HFFc6 (cell line): Measurements from ENCODE around the gene FAM9B. TPM values are rescaled to one million over a fixed set of nuclear protein-coding genes. Genes with fewer than 3 reads are reported as not detected.
"Not testable (repeated sequence)": the region's sequence is repeated elsewhere in the genome, so short reads cannot be mapped to it uniquely, and the experiment has no call there.

Experiments used
- DNase-seq: peaks from one replicate; pipeline ENCODE4 v3.0.0-alpha.2; 2018
- H3K27ac Mint-ChIP-seq: 2 replicates; pipeline ENCODE4 v1.8.0; 2020; ENCODE audit warnings: mild to moderate bottlenecking, mixed read lengths
- H3K27me3 Mint-ChIP-seq: 2 replicates; pipeline ENCODE4 v1.8.0; 2021; ENCODE audit warnings: mild to moderate bottlenecking, moderate library complexity, mixed read lengths; ENCODE audit not compliant: insufficient read depth
- H3K36me3 Mint-ChIP-seq: 2 replicates; pipeline ENCODE4 v1.8.0; 2021; ENCODE audit warnings: low read depth, mixed read lengths
- H3K4me1 Mint-ChIP-seq: 2 replicates; pipeline ENCODE4 v1.8.0; 2020; ENCODE audit warnings: low read depth, mixed read lengths
- H3K4me3 Mint-ChIP-seq: 2 replicates; pipeline ENCODE4 v1.8.0; 2020; ENCODE audit warnings: mild to moderate bottlenecking, moderate library complexity, mixed read lengths
- H3K9me3 Mint-ChIP-seq: 2 replicates; pipeline ENCODE4 v1.8.0; 2020; ENCODE audit warnings: mild to moderate bottlenecking, mixed read lengths
- total RNA-seq, 6 experiments: library from RNA; stranded (reverse); fragmentation: NEBNext Ultra II Directional; extraction: Animal tissue kit (Norgen Biotek cat#: 25700); gene quantifications; 2 replicates in 1 of 6; 3 replicates in 5 of 6; pipeline ENCODE4 v1.2.3, GENCODE V29; 2021
- TF ChIP-seq, protein P1 (sequence below): fragments of 200-600 bp; sonication (generic); IDR thresholded peaks from 2 replicates; pipeline ENCODE4 v1.5.0; 2021; ENCODE audit warnings: antibody characterized with exemption, mild to moderate bottlenecking

Gene FAM9B
- total RNA-seq, 6 experiments from 2014 or later = not detected

DNA sequence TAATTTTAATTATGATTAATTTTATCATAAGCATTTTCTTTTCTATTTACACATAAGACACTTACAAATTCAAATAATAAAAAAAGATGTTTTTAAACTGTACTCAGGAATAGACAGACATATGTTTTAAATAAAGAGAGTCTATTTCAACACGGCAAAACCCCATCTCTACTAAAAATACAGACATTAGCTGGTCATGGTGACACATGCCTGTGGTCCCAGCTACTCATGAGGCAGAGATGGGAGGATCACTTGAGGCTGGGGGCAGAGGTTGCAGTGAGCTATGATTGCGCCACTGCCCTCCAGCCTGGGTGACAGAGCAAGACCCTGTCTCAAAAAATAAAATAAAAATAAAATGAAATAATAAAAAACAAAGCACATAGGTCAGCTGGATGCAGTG lies 14.8 kb downstream of the FAM9B start:
- Mint-ChIP-seq H3K4me1 (no peaks in the 10 kb centered on the region), H3K9me3 (no peaks in the 10 kb centered on the region), H3K27ac (no peak overlapping the region), H3K36me3 (no peaks in the 10 kb centered on the region), H3K27me3 (no peaks in the 10 kb centered on the region), H3K4me3 (no peak overlapping the region)
- TF ChIP-seq, protein P1, sequence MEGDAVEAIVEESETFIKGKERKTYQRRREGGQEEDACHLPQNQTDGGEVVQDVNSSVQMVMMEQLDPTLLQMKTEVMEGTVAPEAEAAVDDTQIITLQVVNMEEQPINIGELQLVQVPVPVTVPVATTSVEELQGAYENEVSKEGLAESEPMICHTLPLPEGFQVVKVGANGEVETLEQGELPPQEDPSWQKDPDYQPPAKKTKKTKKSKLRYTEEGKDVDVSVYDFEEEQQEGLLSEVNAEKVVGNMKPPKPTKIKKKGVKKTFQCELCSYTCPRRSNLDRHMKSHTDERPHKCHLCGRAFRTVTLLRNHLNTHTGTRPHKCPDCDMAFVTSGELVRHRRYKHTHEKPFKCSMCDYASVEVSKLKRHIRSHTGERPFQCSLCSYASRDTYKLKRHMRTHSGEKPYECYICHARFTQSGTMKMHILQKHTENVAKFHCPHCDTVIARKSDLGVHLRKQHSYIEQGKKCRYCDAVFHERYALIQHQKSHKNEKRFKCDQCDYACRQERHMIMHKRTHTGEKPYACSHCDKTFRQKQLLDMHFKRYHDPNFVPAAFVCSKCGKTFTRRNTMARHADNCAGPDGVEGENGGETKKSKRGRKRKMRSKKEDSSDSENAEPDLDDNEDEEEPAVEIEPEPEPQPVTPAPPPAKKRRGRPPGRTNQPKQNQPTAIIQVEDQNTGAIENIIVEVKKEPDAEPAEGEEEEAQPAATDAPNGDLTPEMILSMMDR = no peak
- DNase-seq = no peak

DNA sequence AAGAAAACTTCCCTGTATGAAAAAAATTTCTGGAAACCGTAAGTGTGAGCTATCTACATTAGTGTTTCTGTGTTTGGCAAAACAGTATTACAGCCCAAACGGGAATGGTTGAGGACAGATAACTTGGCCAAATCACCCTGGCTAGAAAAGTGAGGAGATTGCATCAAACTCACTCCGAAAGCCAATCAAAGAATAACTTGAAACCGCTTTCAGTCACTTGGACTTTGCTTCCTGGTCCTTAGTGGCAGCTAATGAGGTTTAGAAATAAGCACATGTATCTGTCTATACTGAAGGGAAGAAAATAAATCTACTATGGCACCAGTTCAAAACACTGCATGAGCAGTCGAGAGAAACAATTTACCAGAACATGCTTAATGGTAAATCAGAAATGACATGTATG lies 15.6 kb downstream of the FAM9B start:
- not testable (repeated sequence) for H3K27ac Mint-ChIP-seq, H3K36me3 Mint-ChIP-seq, H3K4me3 Mint-ChIP-seq, DNase-seq, H3K4me1 Mint-ChIP-seq, H3K27me3 Mint-ChIP-seq, H3K9me3 Mint-ChIP-seq

DNA sequence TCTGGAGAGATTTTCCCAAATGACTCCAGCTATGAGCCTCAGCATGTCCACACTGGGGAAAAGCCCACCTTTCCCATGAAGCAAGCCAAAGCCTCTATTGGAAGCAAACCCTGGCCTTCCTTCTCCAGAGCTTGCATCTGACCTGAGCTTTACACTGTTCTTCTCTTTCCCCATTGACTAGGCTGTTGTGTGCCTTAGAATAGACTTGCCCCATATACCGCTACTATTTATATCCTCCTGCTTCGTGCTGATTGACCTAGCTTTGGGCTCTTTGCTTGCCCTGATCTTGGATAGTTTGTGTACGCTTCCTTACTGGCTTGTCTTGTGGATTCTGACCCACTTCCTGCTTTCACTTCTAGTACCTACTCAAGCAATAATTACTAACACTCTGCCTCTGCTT lies 30.9 kb downstream of the FAM9B start:
- H3K4me3 Mint-ChIP-seq = no peak overlapping the region
- H3K27me3 Mint-ChIP-seq = no peaks in the 10 kb centered on the region; the same call in 1 of the 2 replicates
- H3K27ac Mint-ChIP-seq = no peak overlapping the region
- H3K9me3 Mint-ChIP-seq = no peaks in the 10 kb centered on the region
- DNase-seq = no peak
- TF ChIP-seq, protein P1 = no peak
- H3K4me1 Mint-ChIP-seq = no peaks in the 10 kb centered on the region
- no peaks in the 10 kb centered on the region for H3K36me3 Mint-ChIP-seq

DNA sequence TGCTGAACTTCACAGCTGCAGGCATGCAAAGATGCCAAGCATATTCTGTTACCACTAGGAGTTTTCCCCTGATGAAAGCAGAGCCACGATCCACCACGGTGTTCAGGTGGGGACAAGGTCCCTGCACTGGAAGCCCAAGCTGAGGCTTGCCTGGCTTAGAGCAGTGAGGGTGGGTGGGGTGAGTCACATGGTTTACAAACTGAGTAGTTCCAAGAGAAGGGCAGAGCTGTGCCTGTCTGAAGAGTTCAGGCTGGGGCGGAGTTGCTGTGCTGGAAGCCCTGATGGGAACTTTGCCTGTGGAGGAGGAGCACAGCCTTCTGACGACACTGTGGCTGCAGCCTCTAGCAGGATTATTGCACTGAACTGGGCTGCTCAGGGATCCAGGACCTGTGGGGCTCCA lies 45.5 kb downstream of the FAM9B start:
- DNase-seq = peak; percentile 31
- Mint-ChIP-seq H3K27ac (no peak overlapping the region), H3K4me3 (no peak overlapping the region; the same call in 1 of the 2 replicates), H3K9me3 (no peaks in the 10 kb centered on the region), H3K27me3 (no peaks in the 10 kb centered on the region; the same call in none of the 2 replicates), H3K4me1 (0 out of 2 replicates have a peak, but pooled peaks cover 5% of the 10 kb centered on the region), H3K36me3 (no peaks in the 10 kb centered on the region)
- TF ChIP-seq, protein P1 = no peak

DNA sequence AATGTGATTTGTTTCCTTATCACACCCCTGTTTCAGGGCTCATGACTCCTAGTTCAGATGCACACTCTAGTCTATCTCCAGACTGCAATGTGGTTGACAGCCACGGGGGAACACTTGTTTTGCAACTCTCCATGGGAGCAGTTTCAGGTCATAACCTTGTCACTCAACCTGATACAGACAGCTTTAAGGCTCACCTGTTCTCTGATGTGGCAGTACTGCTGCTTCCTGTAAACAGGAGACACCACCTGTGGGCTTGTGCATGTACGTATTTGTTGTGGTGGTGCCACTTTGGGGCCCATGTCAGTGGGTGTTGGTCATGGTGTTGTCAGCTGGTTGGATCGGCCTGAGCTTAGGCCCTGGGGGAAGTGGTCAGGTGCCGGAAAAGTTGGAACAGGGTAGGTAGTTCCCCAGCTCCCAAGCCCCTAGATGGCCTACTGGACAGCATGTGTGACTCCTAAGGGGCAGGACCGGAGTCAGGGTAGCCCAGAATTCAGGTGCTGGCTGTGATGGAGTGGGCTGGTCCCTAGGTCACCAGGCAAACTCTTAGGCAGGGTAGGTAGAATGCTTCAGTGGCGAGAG lies 46.2 kb downstream of the FAM9B start:
- H3K27ac Mint-ChIP-seq = no peak overlapping the region
- H3K4me3 Mint-ChIP-seq = no peak overlapping the region
- H3K27me3 Mint-ChIP-seq = no peaks in the 10 kb centered on the region; the same call in none of the 2 replicates
- H3K4me1 Mint-ChIP-seq = 0 out of 2 replicates have a peak, but pooled peaks cover 5% of the 10 kb centered on the region
- TF ChIP-seq, protein P1 = no peak
- H3K36me3 Mint-ChIP-seq = no peaks in the 10 kb centered on the region
- no peaks in the 10 kb centered on the region for H3K9me3 Mint-ChIP-seq
- no peak for DNase-seq

DNA sequence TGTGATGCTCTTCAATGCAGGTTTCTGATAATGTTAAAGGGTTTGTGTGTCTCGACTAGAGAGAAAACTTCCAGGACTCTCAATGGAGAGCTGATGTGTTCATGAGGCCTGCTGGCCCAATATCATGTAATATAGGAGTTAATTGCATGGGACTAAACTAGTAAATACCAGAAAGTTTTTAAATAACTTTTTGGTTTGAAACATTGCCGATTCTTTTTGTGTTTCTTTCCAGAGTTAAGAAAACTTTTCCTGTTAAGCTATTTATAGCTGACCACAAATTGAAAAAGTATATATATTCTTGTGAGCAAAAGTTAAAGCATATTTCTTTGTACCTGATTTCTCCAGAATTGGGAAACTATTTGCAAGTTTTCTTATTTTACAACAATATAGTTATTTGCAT lies 49.7 kb downstream of the FAM9B start:
- Mint-ChIP-seq H3K4me3 (no peak overlapping the region), H3K4me1 (peaks cover 21% of the 10 kb centered on the region), H3K9me3 (no peaks in the 10 kb centered on the region), H3K27me3 (no peaks in the 10 kb centered on the region; the same call in none of the 2 replicates), H3K27ac (no peak overlapping the region), H3K36me3 (no peaks in the 10 kb centered on the region)
- TF ChIP-seq, protein P1 = no peak
- DNase-seq = no peak
